HT-29 (cell line): Measurements from ENCODE around the gene MIF4GD. TPM values are rescaled to one million over a fixed set of nuclear protein-coding genes. Genes with fewer than 3 reads are reported as not detected.
A peak's percentile ranks its signal among the peaks of the same experiment; 100 is the strongest.
"Not testable (repeated sequence)": the region's sequence is repeated elsewhere in the genome, so short reads cannot be mapped to it uniquely, and the experiment has no call there.

Source experiments
- DNase-seq: peaks from one replicate; pipeline ENCODE4 v3.0.0-alpha.2; 2015; ENCODE audit warnings: low spot score
- total RNA-seq: library from RNA; depleted of rRNA; stranded (reverse); fragments of >200 nt; shearing (Covaris generic); gene quantifications from 2 replicates; pipeline ENCODE4 v1.2.3, GENCODE V29; 2014

The MIF4GD gene
- total RNA-seq, 1 experiment from 2014 or later: 28.8 TPM

DNA sequence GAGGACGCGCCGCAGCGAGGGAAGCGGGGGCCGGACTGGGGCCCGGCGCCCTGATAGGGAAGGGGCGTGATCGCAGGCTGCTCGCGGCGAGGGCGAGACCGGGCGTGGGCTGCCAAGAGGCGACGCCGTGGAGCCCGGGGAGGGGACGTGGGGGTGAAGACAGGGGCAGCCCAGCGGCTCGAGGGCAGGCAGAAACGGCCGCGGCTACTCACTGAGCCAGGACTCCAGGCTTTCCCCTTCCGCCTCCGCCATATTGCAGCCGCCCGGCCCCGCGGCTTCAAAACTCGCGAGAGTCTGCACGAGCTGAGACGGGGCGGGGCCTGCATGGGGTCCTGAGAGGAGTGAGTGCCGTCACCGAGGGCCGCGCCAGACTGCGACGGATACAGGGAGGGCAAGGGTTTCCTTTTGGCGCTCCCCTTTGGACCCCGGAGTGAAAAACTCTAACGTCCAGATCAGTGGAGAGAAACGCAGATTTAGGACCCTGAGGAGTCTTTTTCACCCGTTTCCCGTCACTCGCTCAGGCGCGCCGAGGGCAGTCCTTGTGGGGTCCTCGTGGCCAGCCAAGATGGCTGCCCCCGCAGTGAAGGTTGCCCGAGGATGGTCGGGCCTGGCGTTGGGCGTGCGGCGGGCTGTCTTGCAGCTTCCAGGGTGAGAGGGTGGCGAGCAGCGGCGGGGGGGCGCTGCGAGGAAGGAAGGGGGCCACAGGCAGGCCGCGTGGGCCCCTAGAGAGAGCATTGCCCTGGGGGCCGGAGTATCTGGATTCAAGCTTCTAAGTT is 9.5 kb downstream of the MIF4GD start, which contains the start of the genes GGA3 and MRPS7:
TSS of gene GGA3 (minus strand) at position 271 of the 776 bp plus-strand sequence. CDS start at position 252, 19 bp downstream.
TSS of gene MRPS7 (plus strand) at position 544 of the 776 bp plus-strand sequence. CDS start at position 566, 22 bp downstream.
- DNase-seq: peak; percentile 94

DNA sequence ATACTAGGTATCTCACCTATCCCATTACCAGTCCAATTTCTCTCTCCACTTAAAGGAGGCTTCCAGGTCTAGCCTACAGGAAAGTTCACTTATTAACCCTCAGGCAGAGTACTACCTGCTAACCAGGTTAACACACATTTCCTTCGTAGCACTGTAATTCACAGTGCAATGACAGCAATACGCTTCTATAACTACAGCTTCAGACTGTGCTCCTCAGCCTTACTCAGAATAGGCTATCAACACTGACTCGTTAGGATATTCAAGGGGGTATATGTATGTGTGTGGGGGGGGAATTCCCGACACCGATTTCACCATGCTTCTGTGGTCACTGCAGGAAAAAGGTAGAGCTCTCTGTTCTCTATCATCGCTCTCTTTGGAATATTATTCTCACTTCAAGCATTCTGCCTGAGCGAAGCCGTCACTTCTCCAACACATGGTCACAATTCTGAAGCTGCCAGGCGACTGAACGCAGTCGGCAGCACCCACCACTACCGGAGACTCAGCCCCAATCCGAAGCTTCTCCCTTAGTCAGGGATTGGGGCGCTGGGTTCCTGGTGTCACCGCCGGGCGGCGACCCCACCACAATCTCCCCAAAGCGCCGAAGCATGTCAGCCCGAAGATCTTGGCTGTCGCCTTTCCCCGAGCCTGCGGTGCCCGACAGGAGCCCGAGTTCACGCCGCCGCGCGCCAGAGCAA is 10.2 kb downstream of the MIF4GD start:
- DNase-seq: peak; percentile 39

DNA sequence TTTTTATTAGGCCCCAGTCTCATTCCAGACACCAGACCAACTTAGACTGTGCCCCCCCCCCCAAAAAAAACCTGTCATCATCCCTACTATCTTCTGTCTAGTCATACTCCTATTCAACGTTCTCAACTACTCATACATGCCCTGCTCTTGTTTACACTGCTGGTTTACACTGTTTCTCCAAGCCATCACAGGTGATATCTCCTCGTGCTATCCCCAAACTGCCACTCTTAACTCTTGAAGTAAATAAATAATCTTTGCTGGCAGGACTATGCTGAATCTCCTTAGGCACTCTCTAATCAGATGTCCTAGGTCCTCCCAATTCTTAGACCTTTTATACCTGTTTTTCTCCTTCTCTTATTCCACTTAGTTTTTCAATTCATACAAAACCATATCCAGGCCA is 13.8 kb downstream of the MIF4GD start:
- DNase-seq: not testable (repeated sequence)

DNA sequence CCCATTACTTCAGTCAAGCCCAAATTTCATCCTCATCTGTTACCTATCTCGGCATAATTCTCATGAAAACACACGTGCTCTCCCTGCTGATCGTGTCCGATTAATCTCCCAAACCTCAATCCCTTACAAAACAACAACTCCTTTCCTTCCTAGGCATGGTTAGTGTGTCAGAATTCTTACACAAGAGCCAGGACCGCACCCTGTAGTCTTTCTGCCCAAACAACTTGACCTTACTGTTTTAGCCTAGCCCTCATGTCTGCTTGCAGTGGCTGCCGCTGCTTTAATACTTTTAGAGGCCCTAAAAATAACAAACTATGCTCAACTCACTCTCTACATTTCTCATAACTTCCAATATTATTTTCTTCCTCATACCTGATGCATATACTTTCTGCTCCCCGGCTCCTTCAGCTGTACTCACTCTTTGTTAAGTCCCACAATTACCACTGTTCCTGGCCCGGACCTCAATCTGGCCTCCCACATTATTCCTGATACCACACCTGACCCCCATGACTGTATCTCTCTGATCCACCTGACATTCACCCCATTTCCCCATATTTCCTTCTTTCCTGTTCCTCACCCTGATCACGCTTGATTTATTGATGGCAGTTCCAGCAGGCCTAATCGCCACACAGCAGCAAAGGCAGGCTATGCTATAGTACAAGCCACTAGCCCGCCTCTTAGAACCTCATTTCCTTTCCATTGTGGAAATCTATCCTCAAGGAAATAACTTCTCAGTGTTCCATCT is 14.9 kb downstream of the MIF4GD start:
- not testable (repeated sequence) for DNase-seq

DNA sequence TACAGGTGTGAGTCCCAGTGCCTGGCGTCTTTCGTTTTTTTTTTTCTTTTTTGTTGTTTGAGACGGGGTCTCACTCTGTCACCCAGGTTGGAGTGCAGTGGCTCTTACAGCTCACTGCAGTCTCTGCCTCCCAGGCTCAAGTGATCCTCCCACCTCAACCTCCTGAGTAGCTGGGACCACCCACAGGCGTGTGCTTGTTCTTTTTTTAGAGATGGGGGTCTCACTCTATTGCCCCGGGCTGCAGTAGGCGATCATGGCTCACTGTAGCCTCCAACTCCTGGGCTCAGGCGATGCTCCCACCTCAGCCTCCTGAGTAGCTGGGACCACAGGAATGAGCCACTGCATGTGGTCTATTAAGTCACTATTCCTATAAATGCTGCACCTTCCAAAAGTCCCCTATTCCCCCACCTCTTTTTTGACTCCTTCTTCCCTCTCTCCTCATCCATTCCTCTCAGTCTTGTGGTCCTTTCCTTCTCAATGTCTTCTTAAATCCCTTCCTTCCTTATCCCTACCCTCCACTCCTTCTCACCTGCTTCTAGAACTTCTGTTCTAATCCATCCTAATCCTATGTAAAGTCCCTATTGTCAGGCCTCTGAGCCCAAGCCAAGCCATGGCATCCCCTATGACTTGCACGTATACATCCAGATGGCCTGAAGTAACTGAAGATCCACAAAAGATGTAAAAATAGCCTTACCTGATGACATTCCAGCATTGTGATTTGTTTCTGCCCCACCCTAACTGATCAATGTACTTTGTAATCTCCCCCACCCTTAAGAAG is 18.8 kb downstream of the MIF4GD start:
- no peak for DNase-seq

DNA sequence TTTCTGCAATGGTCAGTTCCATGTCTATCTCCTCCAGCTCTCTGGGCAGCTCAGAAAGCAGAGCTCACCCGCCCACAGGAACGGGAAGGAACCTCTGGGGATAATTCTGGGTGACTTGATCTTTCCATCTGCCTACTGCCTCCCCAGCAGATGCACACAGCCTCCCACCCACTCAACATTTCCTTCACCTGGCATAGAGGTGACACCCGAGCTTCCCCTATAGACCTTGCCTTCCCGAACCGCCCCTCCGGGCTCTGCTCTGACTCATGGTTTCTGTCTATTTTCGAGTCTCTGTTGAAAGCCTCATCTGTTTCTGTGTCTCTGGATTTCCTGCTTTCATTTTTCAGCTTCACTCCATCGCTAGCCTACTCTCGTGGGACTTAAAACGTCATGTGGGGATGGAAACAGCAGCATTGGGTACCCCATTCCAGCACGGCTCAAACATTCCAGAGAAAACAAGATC is 21.0 kb downstream of the MIF4GD start:
- no peak for DNase-seq

DNA sequence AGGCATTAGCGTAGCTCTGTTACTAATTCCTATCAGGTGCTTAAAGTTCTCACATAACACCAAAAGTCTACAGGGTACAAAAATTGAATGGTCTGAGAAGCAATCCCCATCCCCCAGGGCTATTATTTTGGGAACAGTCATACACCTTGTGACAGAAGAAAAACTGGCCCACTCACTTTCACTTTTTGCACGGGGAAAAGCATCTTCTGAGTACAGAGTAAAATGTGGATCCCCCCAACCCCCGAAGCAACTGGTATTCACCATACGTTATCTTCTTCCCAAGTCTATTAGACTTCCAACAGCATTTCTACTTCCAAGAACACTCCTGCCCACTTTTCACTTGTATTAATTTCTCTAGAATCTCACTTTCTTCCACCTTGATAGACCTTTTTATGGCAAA is 21.5 kb downstream of the MIF4GD start:
- no peak for DNase-seq

DNA sequence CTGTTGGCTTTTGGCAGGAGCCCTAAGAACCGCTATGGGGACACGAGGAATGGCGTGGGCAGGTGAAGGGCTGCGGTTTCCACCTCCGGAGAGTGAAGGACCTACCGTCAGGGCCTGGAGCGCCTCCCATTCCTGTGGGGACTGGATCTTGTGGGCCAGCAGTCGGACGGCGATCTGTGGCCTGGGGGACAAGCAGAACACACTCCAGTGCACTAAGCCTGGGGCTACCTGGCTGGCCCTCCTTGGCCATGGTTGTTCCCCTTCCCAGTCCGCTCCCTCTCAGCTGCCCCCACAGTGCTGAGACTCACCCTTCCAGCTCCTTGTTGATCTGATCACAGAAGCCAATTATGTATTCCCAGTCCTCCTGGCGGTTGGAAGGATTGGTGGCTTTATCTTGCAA is 24.6 kb downstream of the MIF4GD start:
- DNase-seq: no peak

DNA sequence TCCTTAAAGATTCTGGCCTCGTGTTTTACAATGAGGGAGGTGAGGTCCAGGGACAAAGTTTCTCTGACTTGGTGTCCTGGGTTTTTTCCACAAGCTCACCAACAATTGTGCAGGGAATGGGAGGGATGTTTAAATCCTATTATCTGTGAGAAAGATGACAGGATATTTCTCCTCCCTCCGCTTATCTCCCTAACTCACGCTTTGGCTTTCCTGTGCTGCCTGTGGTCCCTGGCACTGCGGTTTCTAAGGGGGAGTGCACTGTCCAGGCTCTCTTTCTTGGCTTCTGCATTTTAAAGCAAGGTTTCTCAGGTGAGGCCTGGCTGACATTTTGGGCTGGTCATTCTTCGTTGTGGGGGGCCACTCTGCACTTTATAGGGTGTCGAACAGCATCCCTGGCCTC is 26.0 kb downstream of the MIF4GD start:
- no peak for DNase-seq

DNA sequence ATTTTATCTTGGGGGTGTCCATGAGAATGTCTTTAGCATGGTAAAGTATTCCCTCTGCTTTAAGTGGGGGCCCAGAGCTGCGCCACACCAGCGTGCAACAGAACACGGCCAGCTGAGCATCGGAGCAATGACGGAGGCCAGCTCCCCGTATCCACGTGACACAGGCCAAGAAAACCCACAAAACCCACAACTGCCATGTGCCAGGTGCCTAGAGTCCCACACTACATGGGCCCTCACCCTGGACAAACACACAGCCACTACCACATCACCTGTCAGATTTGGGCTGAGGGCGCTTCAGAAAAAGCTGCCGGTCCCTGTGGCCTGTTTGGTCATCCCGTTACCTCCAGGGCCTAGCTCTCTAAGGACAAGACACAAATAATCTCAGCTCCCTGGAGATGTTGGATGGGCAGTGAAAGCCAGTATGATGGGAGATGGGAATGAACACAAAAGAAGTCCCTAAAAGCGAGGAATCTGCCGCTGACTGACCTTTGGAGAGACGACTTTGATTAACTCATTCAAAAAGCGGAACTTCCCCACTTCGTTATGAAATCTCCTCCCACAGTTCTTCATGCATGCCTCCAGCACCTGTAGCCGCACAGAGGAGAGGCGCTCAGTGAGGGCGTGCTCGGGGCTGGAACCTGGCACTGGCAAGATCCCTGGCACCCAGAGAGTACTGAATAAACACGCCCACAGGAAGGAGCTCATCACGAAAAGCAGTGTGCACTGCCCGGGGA is 26.7 kb downstream of the MIF4GD start:
- no peak for DNase-seq

DNA sequence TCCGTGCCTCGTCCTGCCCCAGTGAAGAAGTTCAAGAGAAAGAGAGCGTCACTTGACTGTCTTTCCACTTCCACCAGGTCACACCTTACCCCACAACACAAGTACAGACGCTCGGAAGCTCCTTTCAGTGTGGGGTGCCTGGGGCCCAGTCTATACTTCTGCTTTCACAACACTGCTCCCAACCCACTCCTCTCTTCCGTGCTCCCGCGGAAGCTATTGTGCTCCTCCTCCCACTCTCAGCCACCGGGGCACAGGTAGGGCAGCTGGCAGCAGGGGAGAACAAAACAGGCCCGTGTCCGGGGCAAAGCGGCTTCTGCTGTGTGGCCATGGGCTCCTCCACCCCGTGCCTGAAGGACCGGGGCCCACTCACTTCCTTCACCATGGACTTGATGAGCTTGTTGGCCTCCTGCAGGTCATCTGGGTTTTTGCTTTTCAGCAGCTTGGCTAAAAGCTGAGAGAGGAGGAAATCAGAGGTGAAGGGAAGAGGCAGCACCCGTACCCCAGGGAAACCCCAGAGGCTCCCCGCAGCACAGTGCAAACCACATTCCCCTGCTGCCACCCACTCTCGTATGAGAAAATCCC is 28.5 kb downstream of the MIF4GD start:
- no peak for DNase-seq

DNA sequence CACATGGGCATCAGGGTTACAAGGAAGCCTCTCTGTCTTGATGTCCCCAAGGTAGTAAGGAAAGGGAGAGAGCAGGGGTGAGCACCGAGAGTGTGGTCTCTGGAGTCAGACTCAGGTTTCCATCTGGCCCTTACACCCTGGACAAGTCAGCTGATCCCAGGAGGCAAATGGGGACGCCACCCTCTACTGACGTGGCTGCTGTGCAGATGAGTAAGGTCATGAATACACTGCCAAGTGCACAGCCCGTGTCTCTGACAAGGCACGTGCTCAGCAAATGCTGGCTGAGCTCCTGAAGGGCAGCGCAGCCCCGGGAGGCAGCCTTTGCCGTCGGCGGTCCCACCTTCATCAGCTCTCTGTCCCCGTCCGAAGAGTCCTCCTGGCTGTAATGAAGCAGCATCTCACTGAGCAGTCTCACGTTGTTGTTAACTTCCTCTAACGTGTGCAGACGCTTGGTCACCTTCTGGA is 29.0 kb downstream of the MIF4GD start:
- DNase-seq: no peak

DNA sequence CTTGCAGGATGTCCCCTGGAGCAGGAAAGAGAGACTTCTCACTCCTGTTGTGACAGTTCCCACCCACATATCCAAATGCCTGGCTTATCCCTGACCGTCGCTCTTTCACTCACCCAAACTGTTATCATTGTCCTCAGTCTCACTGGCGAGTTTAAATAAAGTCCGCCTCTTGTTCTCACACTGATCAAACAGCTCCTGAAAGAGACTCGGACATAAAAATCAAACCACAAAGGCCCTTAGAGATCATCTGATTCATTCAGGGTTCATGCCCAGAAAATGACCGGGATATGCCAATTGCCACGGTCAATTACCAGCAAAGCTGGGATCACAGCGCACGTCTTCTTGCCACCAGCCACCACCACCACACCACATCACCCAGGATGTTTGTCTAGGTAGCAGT is 29.5 kb downstream of the MIF4GD start:
- DNase-seq: no peak

DNA sequence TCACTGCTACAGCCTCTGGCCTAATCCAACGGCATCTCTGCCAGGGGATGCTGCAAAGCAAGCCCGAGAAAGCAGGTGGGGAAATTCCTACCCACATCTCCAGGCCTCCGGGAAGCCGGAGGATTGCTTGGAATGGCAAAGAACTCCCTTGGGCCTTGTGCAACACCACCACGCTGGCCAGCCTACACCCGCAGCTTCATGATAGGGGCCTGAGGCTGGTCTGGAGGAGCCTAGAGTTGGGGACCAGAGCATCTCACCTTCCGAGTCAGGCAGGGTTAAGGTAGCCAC is 29.9 kb downstream of the MIF4GD start:
- no peak for DNase-seq

DNA sequence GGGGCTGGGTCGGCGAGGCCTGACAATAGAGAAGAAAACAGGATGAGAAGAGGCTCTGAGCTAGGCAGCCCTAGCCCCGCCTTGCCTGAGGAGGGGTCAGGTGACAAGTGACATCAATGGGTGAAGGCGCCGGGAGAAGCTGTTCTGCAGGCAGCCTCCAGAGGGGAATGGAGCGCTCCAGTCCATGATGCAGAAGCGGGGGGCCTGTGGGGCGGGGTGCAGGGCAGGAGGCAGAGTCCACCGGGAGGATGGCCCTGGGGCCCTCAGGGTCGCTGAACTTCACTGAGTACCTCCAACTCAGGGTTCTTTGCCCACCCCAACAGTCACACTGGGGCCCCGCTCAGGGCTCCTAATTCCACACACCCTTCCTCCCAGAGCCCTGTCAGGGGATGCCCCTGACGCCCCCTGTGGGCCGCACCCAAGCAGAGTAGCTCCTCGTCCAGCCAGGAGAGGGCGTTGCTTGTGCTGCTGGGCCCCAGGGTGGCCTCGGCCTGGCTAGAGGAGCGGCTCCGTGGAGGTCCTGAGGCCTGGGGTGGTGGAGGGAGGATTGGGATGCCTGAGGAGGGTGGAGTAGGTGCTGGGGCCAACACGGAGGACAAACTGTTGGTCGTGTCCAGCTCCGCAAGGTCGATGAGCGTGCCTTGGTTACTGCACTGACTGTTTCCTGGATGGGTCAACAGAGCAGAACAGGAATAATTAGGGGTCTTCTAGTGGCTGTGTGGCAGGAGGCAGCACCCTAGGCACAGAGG is 30.5 kb downstream of the MIF4GD start:
- peak; percentile 48 for DNase-seq

DNA sequence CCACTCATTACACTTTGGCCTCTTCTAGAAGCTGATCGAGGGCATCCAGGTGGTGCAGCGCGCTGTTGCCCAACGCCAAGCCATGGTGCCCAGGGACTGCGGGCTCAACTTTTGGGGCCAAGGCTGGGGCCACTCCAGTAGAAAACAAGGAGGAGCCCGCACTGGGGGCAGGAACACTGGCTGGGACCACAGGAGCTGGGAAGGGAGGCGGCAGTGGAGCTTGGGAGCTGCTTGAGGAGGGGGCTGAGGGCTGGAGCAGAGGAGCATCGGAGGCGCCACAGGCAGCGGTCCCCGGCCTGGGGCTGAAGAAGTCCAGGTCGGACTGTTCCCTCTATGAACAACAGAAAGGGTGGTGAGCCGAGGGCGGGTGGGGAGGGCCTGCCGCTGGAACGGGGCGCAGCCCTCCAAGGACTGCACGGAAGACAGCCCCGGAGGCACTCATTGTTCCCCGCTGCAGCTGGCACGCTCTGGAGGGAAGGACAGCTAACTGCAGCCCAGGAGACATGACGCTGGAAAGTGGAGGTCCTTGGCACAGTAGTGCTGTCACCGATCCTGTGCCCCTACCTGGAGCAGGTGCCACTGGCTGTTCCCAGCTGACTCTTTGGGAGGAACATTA is 31.1 kb downstream of the MIF4GD start:
- no peak for DNase-seq

DNA sequence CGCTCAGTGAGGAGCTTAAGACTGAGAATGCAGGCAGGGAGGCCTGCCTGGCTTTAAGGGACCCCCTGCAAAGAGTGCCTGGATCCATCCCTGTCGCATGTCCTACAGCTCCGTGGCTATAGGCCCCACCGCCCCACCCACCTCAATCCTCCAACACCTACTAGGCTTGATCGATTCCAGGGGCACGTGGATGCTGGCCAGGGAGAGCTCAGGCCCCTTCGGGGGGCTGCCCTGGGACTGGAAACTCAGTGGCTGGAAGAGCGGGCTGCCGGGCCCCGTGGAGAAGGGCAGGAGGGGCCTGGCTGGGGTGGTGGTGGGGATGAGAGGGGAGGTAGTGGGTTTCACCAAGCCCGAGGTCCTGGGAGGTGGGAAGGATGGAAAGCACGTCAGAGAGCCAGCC is 31.8 kb downstream of the MIF4GD start:
- no peak for DNase-seq

DNA sequence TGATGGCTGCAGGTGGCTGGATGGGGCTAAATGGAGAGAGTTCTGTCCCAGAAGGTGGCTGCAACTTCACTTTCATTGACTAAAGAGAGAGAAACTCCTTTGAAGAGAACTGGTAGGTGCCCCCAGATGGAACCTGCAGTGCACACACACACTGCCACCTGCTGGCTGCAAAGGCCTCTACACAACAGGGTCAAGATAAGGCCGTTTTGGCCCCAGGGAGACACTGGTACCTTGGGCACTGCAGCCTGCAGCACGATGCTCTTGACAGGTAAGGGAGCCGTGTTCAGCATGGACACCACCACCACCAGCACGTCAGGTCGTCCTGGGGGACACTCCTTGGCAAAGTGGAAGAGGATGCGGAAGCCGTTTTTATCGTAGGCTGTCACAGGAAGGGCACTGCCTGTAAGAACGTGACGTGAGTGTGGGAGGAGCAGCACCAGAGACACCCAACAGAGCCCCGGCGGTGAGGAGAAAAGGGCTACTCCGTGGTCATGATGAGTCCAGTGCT is 32.3 kb downstream of the MIF4GD start:
- DNase-seq: peak; percentile 56

DNA sequence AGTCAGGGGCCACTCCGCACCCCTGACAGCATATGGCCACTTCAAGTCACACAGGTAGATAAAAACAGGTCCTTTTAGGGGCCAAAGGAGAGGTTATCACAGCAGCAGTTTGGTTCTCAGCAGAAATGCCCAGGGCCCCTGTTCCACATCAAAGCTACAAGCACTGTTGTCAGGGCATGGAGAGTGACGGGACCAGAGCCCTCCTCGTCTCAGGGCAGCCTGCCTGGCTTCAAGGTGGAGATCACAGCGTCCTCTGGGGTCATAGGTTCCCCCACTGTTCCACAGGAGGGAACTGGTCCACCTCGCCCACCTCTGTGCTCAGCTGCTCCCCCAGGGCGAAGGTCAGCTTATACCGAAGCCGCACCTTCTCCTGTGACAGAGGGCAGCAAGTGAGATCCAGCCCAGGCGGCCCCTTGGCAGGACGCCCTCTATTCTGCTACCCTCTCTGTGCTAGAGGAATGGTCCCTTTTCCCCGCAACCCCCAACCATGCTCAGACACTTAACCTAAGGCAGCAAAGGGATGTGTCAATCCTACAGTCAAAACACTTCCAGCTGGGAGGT is 32.9 kb downstream of the MIF4GD start:
- no peak for DNase-seq
